ENCODE data around the gene ADAMTS16.

ADAMTS16 gene

DNA sequence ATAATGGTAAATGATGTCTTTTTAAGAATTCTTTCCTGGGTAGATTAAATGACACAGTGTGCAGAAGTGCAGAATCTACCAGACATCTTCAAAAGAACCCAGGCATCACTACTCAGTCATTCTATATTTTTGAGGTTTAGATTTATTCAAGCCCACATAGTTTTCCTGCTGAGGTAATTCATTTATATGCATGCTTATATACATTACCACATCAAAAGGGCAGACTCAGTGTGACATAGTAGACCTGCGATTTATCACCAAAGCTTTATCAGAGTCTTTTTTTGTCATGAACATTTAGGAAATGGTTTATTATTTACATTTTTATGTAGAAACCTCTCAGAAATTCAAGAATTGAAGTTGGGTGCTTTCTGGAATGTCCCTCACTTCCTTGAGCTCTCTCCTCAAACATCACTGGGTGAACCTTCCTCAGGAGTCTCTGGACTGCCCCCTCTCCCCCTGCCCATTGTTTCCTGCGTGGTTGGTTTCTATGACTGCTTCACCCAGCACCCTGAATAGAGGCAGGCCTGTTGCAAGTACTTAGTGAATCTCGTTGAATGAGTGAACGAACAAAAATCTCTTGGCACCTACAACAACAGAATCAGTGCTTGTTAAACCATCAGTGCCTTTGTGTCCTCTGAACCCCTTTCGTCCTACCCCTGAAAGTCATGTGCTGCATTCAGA lies 42.5 kb downstream of the ADAMTS16 start:
- no peaks in the 10 kb centered on the region for H3K9me3 ChIP-seq (replicated peaks; ENCODE audit: insufficient read depth, low read length)
- no peaks in the 10 kb centered on the region for H3K4me1 ChIP-seq (ENCODE audit: low read length)
- H3K36me3 ChIP-seq (replicated peaks; ENCODE audit: insufficient read depth, low read length): no peaks in the 10 kb centered on the region
- no peak for DNase-seq
- TF ChIP-seq EZH2phosphoT487 (IDR thresholded peaks at IDR 0.05; ENCODE audit: low read length) (no peak), EZH2 (optimal IDR thresholded peaks at IDR 0.05; ENCODE audit: low read depth, low read length) (no peak)
- TF ChIP-seq, protein P1, sequence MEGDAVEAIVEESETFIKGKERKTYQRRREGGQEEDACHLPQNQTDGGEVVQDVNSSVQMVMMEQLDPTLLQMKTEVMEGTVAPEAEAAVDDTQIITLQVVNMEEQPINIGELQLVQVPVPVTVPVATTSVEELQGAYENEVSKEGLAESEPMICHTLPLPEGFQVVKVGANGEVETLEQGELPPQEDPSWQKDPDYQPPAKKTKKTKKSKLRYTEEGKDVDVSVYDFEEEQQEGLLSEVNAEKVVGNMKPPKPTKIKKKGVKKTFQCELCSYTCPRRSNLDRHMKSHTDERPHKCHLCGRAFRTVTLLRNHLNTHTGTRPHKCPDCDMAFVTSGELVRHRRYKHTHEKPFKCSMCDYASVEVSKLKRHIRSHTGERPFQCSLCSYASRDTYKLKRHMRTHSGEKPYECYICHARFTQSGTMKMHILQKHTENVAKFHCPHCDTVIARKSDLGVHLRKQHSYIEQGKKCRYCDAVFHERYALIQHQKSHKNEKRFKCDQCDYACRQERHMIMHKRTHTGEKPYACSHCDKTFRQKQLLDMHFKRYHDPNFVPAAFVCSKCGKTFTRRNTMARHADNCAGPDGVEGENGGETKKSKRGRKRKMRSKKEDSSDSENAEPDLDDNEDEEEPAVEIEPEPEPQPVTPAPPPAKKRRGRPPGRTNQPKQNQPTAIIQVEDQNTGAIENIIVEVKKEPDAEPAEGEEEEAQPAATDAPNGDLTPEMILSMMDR (IDR thresholded peaks at IDR 0.05; ENCODE audit: low read length): no peak
- no peak overlapping the region for H3K27ac ChIP-seq (ENCODE audit: low read length)
- H3K9ac ChIP-seq (ENCODE audit: low read length): no peak overlapping the region
- no peaks in the 10 kb centered on the region for H3K9me2 ChIP-seq (replicated peaks; ENCODE audit: insufficient read depth, low read length)
- no peaks in the 10 kb centered on the region for H3F3A ChIP-seq (ENCODE audit: insufficient read depth, low read length)
- H3K4me3 ChIP-seq (ENCODE audit: low read length): no peak overlapping the region
- no peaks in the 10 kb centered on the region for H4K20me1 ChIP-seq (ENCODE audit: insufficient read depth, low read length)
- H3K4me2 ChIP-seq (ENCODE audit: low read depth, low read length): no peak overlapping the region
- H3K27me3 ChIP-seq (replicated peaks; ENCODE audit: insufficient read depth, low read length): no peaks in the 10 kb centered on the region
- no peaks in the 10 kb centered on the region for H3K79me2 ChIP-seq (ENCODE audit: low read length)
- no peak overlapping the region for H2AFZ ChIP-seq (ENCODE audit: low read length)

DNA sequence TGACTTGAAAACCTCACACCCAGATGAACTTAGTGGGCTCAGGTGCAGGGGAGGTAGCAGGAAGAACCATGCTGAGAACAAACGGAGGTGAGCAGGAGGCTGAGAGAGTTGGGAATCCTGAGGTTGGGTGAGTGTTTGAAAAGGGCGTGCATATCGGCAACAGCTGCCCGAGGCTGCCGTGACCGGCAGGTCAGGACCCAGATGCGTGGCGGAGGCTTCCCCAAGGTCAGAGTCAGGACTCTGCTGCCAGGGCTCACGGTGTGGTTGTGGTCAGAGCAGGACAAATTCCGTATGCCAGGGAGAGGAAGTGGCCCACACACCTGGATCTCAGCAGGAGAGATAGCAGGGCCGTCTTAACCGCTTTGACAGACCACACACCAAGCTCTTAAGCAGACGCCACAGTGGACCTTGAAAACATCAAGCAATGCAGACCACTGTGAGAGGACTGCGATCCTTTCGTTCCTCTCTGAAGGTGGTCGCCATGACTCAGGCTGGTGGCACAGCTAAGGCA lies 43.1 kb downstream of the ADAMTS16 start:
- Histone ChIP-seq H3K4me1 (ENCODE audit: low read length) (no peaks in the 10 kb centered on the region), H3K27ac (ENCODE audit: low read length) (no peak overlapping the region)

DNA sequence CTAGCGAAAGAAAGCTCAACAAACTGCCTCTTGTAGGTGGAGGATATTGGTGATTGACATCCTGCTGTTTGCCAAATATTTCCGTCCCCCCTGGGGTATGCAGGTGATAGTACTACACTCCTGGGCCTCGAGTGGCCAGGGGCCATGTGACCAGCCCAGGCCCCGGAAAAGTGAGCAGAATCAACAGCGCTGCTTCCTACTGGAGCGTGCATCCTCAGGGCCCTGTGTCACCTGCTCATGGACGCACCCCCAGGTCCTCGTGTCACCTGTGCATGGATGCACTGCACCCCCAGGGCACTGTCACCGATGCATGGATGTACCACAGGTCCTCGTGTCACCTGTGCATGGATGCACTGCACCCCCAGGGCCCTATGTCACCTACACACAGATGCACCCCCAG lies 43.8 kb downstream of the ADAMTS16 start:
- DNase-seq: no peak
- no peaks in the 10 kb centered on the region for H3K36me3 ChIP-seq (replicated peaks; ENCODE audit: insufficient read depth, low read length)
- no peaks in the 10 kb centered on the region for H3K4me1 ChIP-seq (ENCODE audit: low read length)
- TF ChIP-seq EZH2 (optimal IDR thresholded peaks at IDR 0.05; ENCODE audit: low read depth, low read length): no peak
- TF ChIP-seq, protein P1 (IDR thresholded peaks at IDR 0.05; ENCODE audit: low read length): no peak
- H3K4me2 ChIP-seq (ENCODE audit: low read depth, low read length): no peak overlapping the region
- no peak overlapping the region for H3K27ac ChIP-seq (ENCODE audit: low read length)
- no peaks in the 10 kb centered on the region for H3F3A ChIP-seq (ENCODE audit: insufficient read depth, low read length)
- no peaks in the 10 kb centered on the region for H3K79me2 ChIP-seq (ENCODE audit: low read length)
- H4K20me1 ChIP-seq (ENCODE audit: insufficient read depth, low read length): no peaks in the 10 kb centered on the region
- H3K27me3 ChIP-seq (replicated peaks; ENCODE audit: insufficient read depth, low read length): no peaks in the 10 kb centered on the region
- no peaks in the 10 kb centered on the region for H3K9me2 ChIP-seq (replicated peaks; ENCODE audit: insufficient read depth, low read length)
- H3K9me3 ChIP-seq (replicated peaks; ENCODE audit: insufficient read depth, low read length): no peaks in the 10 kb centered on the region
- H2AFZ ChIP-seq (ENCODE audit: low read length): no peak overlapping the region
- no peak overlapping the region for H3K9ac ChIP-seq (ENCODE audit: low read length)
- no peak overlapping the region for H3K4me3 ChIP-seq (ENCODE audit: low read length)

More for the DNA sequence above, 43.1 kb downstream of the ADAMTS16 start:
- no peaks in the 10 kb centered on the region for H3K36me3 ChIP-seq (replicated peaks; ENCODE audit: insufficient read depth, low read length)
- TF ChIP-seq EZH2phosphoT487 (IDR thresholded peaks at IDR 0.05; ENCODE audit: low read length) (no peak), EZH2 (optimal IDR thresholded peaks at IDR 0.05; ENCODE audit: low read depth, low read length) (no peak)
- TF ChIP-seq, protein P1 (IDR thresholded peaks at IDR 0.05; ENCODE audit: low read length): no peak
- no peak overlapping the region for H2AFZ ChIP-seq (ENCODE audit: low read length)
- H3K9me2 ChIP-seq (replicated peaks; ENCODE audit: insufficient read depth, low read length): no peaks in the 10 kb centered on the region
- H3K9ac ChIP-seq (ENCODE audit: low read length): no peak overlapping the region
- H3K79me2 ChIP-seq (ENCODE audit: low read length): no peaks in the 10 kb centered on the region
- H3F3A ChIP-seq (ENCODE audit: insufficient read depth, low read length): no peaks in the 10 kb centered on the region
- no peaks in the 10 kb centered on the region for H3K27me3 ChIP-seq (replicated peaks; ENCODE audit: insufficient read depth, low read length)
- no peak overlapping the region for H3K4me3 ChIP-seq (ENCODE audit: low read length)
- DNase-seq: no peak
- no peaks in the 10 kb centered on the region for H4K20me1 ChIP-seq (ENCODE audit: insufficient read depth, low read length)
- no peaks in the 10 kb centered on the region for H3K9me3 ChIP-seq (replicated peaks; ENCODE audit: insufficient read depth, low read length)
- no peak overlapping the region for H3K4me2 ChIP-seq (ENCODE audit: low read depth, low read length)

All from MM.1S (cell line).